ENCODE results near the gene NOP14. TPM values are rescaled to one million over a fixed set of nuclear protein-coding genes. Genes with fewer than 3 reads are reported as not detected.
"Not testable (repeated sequence)": the region's sequence is repeated elsewhere in the genome, so short reads cannot be mapped to it uniquely, and the experiment has no call there.

Gene NOP14
- total RNA-seq, 2 donors from 2014 or later, result 16.0 to 17.8 TPM

DNA sequence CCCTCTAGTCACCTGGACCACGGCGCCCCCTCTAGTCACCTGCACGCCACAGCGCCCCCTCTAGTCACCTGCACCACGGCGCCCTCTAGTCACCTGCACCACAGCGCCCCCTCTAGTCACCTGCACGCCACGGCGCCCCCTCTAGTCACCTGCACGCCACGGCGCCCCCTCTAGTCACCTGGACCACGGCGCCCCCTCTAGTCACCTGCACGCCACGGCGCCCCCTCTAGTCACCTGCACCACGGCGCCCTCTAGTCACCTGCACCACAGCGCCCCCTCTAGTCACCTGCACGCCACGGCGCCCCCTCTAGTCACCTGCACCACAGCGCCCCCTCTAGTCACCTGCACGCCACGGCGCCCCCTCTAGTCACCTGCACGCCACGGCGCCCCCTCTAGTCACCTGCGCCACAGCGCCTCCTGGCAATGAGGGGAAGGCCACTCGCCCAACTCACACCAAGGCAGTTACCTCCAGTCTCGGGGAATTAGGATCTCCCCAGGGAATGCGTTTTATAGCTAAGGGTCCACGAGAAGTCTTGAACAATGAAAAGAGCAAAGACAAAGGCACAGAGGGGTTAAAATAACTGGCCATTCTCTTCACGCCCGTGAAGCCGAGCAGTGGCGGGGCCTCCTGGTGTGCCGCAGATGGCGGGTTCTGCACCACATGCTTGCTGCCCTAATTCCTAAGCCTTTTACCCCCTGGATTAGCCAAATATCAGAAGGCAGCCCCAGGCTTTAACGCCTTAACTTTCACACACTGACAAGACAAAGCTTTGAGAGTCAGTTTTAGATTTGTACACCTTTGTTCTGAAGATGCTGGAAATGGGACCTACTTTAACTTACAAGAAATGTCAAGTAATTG, 7.8 kb downstream of the NOP14 start:
- H3K4me1 ChIP-seq (replicated peaks); H3K27ac ChIP-seq; H3K9me3 ChIP-seq; H3K4me3 ChIP-seq; DNase-seq (ENCODE audit: low spot score); intact Hi-C loops (cut with DNase I); H3K27me3 ChIP-seq (replicated peaks; ENCODE audit: insufficient read depth): not testable (repeated sequence)
- TF ChIP-seq, protein P1, sequence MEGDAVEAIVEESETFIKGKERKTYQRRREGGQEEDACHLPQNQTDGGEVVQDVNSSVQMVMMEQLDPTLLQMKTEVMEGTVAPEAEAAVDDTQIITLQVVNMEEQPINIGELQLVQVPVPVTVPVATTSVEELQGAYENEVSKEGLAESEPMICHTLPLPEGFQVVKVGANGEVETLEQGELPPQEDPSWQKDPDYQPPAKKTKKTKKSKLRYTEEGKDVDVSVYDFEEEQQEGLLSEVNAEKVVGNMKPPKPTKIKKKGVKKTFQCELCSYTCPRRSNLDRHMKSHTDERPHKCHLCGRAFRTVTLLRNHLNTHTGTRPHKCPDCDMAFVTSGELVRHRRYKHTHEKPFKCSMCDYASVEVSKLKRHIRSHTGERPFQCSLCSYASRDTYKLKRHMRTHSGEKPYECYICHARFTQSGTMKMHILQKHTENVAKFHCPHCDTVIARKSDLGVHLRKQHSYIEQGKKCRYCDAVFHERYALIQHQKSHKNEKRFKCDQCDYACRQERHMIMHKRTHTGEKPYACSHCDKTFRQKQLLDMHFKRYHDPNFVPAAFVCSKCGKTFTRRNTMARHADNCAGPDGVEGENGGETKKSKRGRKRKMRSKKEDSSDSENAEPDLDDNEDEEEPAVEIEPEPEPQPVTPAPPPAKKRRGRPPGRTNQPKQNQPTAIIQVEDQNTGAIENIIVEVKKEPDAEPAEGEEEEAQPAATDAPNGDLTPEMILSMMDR (IDR thresholded peaks at IDR 0.05), result peak in 1 of 4 experiments; percentile 20
- 92% methylated on average over 34 of the region's 44 CpGs for WGBS
- H3K36me3 ChIP-seq, result peaks cover 5 to 12% of the 10 kb centered on the region in 2 donors

DNA sequence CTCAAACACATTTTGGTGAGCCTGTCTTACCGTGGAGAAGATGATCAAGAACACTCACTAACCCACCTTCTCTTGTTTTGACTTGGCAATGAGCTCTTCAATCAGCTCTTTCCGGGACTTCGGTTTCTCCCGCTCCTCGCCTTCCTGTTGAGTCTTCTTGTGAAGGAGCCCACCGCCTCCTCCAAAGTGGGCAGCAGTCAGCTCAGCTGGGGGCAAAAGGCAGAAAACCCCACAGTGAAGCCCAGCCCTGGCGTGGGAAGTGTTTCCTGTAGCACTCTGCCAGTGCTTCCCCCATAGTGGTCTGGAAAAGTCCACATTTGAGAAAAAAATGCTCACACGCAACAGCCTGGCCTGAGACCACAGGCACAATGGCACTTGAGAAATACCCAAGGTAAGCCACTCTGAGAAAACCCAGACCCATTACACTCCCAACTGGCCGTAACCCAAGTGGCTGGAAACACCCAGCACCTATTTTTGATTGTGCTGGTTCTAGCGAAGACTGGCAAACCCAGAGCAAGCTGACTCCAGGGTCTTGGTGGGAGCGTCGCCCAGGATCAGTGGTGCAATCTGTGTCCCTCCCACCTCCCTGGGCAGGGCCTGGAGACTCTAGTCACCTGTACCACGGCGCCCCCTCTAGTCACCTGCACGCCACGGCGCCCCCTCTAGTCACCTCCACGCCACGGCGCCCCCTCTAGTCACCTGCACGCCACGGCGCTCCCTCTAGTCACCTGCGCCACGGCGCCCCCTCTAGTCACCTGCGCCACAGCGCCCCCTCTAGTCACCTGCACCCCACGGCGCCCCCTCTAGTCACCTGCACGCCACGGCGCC, 8.6 kb downstream of the NOP14 start:
- intact Hi-C loops (cut with DNase I), result no loop called here
- H3K4me1 ChIP-seq (replicated peaks), result no peaks in the 10 kb centered on the region
- DNase-seq (ENCODE audit: low spot score), result no peak
- TF ChIP-seq POLR2AphosphoS5 (IDR thresholded peaks at IDR 0.05), result no peak
- TF ChIP-seq POLR2A (IDR thresholded peaks at IDR 0.05), result no peak
- TF ChIP-seq, protein P1 (IDR thresholded peaks at IDR 0.05), result no peak
- no peak overlapping the region for H3K4me3 ChIP-seq
- H3K9me3 ChIP-seq, result no peaks in the 10 kb centered on the region
- WGBS, result 93% methylated on average over 33 of the region's 33 CpGs
- H3K27ac ChIP-seq, result no peak overlapping the region
- peaks cover 10 to 15% of the 10 kb centered on the region in 2 donors for H3K36me3 ChIP-seq
- no peaks in the 10 kb centered on the region for H3K27me3 ChIP-seq (replicated peaks; ENCODE audit: insufficient read depth)

DNA sequence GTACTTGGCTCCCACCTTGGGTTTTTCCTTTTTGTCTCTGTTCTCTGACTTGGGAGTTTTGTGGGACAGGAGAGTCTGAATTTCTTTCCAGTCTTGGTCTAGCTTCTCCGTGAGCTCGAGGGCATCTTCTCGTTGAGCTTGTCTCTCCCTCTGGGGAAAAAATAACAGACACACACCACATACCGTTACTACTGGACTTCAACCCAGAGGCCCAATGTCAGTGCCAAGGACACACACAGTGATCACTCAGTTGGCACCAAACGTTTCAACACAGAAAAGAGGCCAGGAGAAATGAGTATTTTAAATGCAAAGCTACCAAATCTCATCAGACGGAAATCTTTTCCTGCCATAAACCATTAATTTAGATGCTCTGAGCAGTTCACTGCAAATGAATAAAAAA, 9.7 kb downstream of the NOP14 start:
- intact Hi-C loops (cut with DNase I), result no loop called here
- H3K9me3 ChIP-seq, result no peaks in the 10 kb centered on the region
- no peaks in the 10 kb centered on the region for H3K4me1 ChIP-seq (replicated peaks)
- no peak overlapping the region for H3K27ac ChIP-seq
- H3K27me3 ChIP-seq (replicated peaks; ENCODE audit: insufficient read depth), result no peaks in the 10 kb centered on the region
- DNase-seq (ENCODE audit: low spot score), result no peak
- peaks cover 14 to 15% of the 10 kb centered on the region in 2 donors for H3K36me3 ChIP-seq
- 84% methylated on average over 6 of the region's 6 CpGs for WGBS
- H3K4me3 ChIP-seq, result no peak overlapping the region
- TF ChIP-seq POLR2AphosphoS5 (IDR thresholded peaks at IDR 0.05) (no peak), POLR2A (IDR thresholded peaks at IDR 0.05) (no peak)
- TF ChIP-seq, protein P1 (IDR thresholded peaks at IDR 0.05), result no peak

DNA sequence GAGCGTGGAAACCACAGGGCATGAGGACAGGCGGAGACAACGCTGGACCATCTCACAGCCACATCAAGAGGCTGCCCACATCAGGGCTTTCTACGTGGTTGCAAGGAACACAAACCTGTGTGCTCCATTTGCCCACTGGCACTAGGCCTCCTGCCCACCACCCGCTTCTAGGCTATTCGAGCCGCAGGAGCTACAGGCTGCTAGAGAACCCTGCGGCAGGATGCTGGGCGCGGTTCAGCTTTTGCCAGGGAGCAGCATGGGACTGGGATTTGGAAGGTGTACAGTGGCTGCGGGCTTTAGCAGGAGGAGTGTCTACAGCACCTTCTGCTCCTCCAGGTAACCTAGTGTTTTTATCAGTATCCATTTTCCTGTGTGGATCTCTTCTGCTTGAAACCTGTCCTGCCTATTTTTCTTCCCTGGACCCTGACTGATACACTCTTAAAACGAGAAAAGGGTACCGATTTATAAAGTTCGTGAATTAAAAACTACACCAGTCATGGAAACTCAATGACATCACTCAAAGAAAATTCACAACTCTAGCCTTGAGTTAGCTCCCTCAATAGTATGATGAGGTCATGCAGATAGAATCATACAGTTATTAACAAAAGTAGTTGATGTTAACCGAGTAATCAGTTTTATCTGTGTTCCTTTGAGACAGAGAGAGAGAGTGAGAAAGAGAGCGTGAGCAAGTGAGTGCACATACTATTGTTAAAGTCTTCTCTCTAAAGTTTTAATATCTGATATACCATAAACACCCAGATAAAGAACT, 12.8 kb downstream of the NOP14 start:
- Histone ChIP-seq H3K4me3 (no peak overlapping the region), H3K4me1 (replicated peaks) (no peaks in the 10 kb centered on the region), H3K27ac (no peak overlapping the region), H3K27me3 (replicated peaks; ENCODE audit: insufficient read depth) (no peaks in the 10 kb centered on the region), H3K9me3 (no peaks in the 10 kb centered on the region), H3K36me3 (peaks cover 19 to 31% of the 10 kb centered on the region in 2 donors)
- TF ChIP-seq, protein P1 (IDR thresholded peaks at IDR 0.05), result no peak
- TF ChIP-seq POLR2AphosphoS5 (IDR thresholded peaks at IDR 0.05), result no peak
- no peak for TF ChIP-seq POLR2A (IDR thresholded peaks at IDR 0.05)
- intact Hi-C loops (cut with DNase I), result no loop called here
- WGBS, result 91% methylated on average over 16 of the region's 16 CpGs
- no peak for DNase-seq (ENCODE audit: low spot score)
